Stimulated activated CD8-positive, alpha-beta memory T cell treated with anti-CD3 and anti-CD28 coated beads, Interleukin-4, amount 100 ng/mL, for 48 hours (primary cell): ENCODE measurements around the gene SLC6A4.

Experiments
- DNase-seq: peaks from one replicate; pipeline ENCODE4 v3.0.0-alpha.2; 2020

Gene SLC6A4

DNA sequence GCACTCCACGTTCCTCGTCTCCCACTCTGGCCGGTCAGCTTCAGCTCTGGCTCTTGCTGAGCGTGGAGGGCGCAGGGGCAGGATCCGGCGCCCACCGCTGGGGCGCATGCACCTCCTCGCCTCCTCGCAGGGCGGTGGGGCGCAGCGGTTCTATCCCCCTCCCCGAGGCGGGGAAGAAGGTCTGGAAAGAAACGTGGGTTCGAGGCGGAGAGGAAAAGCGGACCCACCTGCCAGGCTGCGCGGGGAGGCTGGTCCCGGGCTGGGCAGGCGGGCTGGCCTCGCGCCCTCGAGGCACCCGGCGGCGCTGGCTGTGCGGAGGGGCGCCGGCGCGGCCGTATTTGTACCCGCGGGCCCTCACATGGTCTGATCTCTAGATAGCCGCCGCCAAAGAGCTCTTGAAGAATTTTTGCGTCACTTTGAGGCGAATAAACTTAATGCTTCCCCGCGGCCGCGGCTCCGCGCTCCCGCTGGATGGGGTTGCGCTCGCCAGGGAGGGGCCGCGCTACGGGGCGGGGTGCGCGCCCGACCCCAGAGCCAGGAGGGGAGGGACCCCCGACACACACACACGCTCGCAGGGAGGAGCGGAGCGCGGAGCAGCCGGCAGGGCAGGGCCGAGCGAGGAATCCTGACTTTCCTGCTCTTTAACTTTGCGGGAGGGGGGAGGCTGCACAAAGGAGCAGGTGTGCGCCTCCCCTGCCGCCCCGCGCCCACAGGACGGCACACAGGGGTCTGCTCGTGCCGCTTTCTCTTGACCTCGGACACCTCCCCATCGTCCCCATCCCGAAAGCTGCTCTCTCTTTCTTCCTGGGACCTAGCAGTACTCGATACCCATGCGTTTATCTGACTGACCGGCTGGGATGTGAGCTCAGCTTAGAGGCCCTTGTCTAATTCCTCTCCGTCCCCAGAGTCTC lies at the start of gene SLC6A4:
Gene SLC6A4, minus strand, starts transcription at position 312 of the 911 bp plus-strand sequence. CDS start 13,739 bp downstream, outside the sequence.
- no peak for DNase-seq

DNA sequence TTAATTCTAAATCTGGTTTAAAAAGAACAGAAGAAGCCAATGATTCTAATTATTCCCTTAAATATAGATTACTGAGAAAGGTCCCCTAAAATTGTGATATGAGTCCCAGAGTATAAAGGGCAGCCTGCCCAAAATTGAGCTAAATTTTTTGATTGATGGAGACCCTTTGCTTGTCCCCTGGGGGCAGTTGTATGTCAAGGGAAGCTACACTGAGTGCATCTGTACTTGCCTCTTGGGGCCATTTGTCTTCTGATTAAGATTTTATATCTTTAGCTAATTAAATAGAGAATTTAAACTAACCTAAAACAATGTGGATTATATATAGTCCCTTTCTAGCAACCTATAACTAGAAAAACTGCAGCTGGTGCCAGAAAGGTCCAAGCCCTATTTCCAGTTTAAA lies 43.7 kb upstream of the SLC6A4 start:
- DNase-seq, result no peak

DNA sequence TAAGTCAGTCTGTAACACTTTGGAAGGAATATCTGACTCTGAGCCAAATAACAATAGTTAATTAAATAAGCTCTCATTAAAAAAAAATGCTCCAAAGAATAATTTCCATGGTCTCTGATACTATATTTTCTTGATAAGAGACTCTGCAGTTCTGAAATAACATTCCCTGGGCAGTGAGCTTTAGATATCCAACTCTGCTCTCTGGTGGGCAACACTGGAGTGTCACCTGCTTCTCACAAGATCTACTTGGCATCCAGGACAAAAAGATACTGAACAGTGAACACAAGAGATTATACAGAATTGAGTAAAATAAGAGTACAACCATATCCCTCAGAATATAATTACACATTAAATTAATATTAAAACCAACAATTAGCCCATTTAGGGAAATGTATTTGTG lies 42.5 kb upstream of the SLC6A4 start:
- DNase-seq, result no peak

DNA sequence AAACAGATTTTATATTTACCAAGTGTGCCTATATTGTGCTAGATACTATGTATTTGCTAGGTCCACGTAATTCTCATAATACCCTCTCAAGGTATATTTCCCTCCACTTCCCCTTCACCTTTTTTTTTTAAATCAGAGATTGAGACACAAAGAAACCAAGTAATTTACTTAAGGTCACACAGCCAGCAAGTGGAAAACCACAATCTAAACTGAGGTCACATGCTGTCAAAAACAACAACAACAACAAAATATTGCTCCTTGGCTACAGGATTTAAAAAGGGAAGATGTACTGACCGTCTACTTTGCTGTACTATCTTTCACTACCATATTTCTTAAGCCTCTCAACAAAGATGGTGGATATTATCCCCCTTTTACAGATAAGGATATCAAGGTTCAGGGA lies 40.4 kb upstream of the SLC6A4 start:
- no peak for DNase-seq

DNA sequence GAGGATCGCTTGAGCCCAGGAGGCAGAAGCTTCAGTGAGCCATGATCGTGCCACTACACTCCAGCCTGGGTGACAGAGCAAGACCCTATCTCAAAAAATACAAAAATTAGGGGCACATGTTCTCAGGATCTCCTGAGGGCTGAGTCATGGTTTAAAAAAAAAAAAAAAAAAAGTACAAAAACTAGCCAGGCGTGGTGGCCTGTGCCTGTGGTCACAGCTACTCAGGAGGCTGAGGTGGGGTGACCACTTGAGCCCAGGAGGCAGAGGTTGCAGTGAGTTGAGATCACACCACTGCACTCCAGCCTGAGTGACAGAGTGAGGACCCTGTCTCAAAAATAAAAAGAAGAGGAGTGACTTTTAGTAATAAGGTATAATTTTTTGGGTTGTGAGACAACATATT lies 39.4 kb upstream of the SLC6A4 start:
- DNase-seq, result no peak

DNA sequence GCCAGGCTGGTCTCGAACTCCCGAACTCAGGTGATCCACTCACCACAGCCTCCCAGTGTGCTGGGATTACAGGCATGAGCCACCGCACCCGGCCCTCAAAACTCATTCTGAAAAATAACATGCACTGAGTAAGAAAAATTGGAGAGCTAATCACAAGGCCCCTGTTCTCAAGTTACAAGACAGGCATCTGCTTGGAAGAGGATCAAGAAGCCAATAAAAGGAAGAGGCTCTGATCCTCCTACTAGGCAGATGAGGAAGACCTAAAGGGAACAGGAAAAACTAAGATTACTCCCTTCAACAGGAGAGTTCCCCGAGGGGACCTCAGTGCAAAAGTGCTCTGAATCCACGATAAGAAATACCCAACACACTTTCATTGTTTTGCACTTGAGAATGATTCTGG lies 37.9 kb upstream of the SLC6A4 start:
- no peak for DNase-seq

DNA sequence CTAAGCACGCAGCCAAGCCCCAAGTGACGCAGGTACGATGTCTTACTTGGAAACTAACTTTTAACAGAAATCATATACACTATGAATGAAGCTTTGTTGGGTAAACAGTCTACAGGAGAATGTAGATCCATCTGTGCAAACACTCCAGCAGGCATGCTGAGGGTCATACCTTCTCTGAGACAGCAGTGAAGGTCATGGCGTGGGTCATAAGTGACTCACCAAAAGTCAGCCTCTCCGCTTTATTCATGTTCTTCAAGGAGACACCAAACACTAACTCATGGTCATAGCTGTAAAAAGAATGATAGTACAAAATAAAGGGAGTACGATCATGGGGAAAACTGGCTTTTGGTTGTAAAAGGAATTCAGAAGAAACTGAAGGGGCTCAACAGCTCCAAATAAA lies 35.6 kb upstream of the SLC6A4 start:
- no peak for DNase-seq

DNA sequence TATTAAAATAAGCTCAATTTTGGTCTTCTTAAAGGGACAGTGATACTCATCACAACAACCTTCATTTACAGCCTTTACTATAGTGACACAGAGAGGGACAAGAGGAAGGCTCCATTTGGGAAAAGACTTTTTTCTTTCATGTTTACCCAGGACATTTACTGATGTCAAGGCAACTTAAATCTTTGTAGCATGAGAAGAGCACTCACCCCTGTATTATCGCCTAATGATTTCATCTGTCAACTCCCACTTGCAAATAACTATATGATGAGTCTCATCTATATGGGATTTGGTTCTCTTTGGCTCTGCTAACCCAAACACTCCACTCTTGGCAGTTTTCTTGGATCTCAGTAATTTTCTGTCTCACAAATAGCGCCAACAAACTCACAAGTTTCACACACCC lies 32.1 kb upstream of the SLC6A4 start:
- no peak for DNase-seq

DNA sequence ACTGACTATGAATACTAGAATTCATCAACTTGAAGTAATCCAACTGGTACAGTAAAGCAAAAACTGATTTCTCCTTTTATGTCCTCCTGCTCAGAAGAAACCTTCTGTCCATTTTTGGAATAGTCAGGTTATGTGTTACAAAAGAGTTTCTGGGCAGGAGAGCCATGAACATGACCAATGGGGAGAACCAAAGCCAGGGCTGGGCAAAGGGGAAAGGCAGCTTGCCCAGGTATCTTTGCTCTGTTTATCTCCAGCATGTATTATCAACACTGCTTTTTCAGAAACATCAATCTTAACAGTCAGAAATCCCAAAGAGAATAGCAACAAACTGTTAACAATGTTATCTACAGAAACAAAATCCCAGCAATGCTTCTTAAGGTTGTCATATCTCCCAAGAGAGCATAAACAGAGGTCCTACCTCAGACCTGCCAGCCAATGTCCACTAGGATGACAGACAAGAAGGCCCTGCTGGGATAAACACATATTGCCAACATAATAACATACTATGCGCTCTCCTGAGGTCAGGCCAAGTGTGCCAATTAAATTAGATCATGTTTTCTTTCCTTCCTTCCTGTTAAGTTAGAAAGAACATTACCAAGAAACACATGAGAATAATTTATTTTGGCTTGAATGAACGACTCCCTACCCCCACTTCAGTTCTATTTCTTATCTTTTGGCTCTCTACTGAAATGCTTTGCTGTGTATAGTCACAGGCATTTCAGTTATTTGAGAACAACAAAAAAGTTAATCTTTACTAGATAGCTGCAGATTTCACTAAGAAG lies 28.2 kb upstream of the SLC6A4 start:
- DNase-seq, result no peak

DNA sequence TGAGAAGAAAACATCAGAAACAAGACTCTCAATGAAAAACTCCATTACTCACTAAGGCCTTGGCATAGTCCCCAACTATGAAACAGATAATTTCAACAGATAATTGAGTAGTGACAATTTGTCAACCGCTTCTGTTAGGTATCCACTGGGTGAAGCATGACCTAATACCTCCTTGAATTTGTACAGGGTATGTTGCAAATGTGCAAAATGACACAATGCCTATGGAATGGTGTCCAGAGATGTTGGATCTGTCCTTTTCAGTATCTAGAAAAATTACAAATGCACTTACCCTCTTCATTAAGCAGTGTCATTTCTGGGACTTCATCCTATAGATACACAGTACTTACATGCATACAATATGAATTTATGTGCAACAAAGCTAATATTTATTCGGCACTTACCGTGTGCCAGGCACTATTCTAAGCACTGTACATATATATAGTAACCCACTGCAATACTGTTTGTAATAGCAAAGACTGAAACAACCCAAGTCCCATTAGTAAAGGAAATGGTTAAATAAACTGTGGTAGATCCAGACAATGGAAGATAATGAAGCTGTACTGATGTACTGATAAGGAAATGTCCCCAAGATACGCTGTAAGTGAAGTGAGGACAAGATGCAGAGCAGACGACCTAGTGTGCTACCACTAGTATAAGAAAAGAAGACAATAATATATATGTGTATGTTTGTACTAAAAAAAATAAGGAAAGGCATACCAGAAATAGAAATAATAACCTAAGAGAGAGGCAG lies 21.4 kb upstream of the SLC6A4 start:
- DNase-seq, result no peak

DNA sequence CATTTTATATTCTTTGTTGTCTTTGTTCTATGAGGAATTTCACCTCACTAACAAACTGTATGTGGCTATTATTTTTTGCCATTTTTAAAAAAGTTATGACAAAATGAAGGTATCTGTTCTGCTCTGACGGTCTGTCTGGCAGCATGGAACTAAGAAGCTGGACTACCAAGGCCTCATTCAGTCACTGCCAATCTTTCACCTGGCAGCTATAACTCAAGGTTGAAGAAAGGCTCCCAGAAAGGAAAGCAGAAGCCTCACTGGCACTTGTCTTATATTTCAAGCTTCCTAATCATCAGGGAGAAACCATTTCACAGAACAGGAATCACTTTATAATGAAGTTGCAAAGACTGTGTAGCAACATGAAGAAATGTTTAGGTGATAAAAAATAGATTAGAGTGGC lies 18.7 kb upstream of the SLC6A4 start:
- no peak for DNase-seq

DNA sequence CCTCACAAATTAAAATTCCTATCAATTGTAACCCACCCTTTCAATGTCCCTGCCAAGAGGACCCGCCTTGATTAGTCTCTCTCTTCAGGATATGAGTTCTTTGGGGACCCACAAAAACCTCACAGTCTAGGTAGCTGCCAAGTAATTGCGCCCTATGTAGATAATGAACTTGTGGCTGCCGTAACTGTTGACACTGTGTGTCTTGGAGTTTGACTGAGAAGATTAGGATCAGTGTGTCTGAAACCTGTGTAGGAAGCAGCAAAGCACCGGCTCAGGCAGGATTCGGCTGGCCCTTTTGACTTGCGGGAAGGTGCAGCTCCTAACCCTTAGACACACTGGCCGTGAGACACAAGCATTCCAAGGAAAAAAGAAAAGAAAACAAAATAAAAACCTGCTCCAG lies 17.8 kb upstream of the SLC6A4 start:
- no peak for DNase-seq

DNA sequence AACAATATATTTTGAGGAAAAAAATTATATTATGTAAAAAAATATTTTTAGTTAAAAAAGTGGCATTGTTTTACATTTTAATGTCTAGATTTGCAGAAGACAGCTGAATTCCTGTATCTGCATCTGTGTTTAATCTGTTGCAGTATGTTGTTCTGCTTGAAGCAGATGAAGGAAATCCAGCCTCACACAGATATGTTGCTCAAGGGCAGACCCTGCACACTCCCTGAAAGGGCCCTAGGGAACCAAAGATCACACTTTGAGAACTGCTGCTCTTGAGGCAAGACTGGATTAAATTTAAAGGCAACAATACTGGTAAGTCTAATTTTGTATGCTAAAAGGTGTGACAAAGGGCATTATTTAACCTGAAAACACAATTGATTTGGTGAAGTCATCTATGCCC lies 16.4 kb upstream of the SLC6A4 start:
- no peak for DNase-seq

DNA sequence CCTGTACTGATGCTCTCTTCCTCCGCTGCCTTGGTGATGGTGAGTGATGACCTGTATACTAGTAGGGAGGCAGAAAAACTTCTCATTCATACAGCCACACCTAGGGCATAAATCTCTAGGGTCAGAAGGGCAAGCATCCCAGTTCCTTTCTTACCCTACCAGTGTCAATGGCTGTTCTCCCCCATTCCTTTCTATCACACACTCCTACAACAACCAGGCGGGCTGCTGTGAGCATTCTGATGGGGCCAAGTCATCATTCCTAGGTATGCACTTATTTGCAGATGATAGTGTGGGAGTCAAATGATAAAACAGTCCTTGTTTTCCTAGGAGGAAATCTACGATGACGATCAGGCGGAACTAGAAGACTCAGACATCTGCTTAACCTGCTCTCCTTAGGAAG lies 14.0 kb upstream of the SLC6A4 start:
- DNase-seq, result no peak

DNA sequence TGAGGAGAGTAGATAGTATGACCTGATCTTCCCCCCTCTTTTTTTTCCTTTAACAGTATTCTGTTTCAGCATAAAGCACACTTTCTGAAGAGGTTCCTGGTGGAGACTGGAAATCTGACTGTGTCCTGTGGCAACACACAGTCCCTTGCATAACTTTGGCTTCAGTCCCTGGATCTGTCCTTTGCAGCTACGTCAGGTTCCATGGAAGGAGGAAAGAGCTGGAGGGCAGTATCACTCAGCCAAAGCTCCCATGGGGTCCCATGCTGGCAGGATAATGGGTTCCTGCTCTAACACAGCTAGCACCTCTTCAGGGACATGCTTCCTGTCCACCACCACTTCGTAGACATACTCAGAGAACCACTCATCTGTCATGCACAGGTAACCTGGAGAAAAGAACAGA lies 13.3 kb upstream of the SLC6A4 start:
- DNase-seq, result no peak

DNA sequence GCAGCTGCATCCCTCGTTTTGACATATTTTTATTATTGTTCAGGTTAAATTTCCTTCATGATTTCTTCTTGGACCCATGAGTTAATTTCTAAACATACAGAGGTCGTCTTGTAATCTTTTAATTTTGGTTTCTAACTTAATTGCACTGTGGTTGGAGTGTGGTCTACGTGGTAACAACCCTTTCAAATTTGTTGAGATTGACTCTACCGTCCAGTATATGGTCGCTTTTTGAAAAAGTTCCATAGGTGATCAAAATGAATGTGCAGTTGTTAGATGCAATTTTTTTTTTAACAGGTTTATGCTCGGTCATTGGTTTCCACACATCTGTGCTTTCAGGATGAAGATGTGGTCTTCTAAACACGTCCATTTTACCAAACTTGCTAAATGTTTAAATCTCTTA lies 11.0 kb upstream of the SLC6A4 start:
- no peak for DNase-seq

DNA sequence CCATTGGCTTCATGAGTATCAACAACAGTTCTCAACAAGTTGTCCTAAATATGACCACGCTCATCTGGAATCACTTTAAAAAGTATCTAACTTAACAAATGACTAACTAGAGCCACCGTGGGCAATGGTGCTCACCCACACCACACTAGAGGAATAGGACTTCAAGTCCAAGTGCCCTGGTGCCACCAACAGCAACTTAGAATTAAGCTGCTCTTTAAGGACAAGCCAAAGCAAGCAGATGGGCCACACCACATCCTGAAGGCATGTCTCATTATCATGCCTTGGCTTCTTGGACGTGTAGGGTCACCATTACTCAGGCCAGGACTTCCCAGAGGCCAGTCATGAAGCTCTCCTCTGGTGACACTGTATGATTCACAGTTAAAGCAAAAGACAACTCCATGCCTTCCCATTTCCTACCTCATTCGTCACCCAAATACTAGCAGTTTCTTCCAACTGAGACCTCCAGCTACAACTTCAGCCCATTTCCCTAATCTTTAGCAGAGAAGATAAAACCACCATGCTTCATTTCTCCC lies 9.4 kb upstream of the SLC6A4 start:
- DNase-seq, result no peak

DNA sequence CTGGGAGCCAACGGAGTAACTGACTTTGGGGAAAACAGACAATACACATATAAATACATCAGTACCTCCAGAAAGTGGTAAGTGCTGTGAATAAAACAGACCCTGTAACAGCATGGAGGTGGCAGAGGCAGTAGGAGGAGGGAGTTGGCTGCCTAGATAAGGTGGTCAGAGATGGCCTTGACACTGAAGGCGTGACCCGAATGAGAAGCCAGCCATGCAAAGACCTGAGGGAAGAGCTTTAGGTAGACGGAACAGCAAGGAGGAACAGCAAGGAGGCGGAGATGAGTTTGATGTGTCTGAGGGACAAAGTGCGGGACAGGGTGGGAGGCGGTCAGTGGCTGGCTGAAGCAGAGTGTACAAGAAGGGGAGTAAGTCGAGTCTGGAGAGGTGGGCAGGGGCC lies 8.1 kb upstream of the SLC6A4 start:
- DNase-seq, result no peak

DNA sequence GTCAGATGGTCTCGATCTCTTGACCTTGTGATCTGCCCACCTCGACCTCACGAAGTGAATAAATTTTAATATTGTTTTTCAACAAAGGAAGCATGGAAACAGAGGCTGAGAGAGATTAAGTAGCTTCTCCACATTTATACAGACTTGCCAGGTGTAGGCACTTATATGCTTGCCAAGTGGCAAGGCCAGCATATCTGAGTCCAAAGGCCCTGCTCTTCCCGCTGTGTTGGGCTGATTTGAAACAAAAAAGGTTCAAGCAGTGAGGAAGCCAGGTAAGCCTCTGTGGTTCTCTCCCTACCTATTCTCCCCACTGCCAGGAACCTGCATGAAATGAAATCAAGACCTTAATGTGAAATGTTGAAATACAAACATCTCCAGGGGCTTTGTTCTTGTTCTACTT lies 7.5 kb upstream of the SLC6A4 start:
- no peak for DNase-seq

DNA sequence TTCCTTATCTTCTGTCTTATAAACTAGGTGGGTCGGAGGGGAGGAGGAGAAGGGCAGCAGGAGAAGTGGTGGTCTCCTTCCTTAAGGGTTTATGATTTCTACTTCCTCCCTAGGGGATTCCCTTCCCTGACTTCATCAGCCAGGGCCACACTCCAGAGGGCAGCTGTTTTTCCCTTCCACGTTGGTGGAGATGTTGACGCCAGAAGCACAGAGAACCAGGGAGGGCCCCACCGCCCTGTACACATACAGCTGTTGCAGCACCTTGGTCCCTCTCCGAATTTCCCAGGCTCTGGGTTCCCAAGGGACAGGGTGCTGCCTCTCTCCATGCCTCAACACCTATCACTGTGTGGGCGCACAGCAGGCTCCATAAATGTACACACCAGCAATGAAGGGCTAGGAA lies 5.6 kb upstream of the SLC6A4 start:
- no peak for DNase-seq

DNA sequence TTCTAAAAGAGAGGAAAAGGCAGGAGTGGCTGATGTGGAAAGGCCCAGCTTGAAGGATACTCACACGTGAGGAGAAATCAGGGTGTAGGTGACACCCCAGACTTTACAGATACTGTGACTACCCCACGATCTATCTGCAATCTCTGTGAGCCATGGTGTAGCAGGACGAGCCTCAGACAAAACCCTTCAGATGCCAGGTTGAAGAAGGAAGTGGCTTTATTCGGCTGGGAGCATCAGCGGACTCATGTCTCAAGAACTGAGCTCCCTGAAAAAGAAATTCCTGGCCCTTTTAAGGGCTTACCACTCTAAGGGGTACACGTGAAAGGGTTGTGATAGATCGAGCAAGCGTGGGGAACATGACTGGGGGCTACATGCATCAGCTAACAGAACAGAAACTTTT lies 4.7 kb upstream of the SLC6A4 start:
- DNase-seq, result no peak

DNA sequence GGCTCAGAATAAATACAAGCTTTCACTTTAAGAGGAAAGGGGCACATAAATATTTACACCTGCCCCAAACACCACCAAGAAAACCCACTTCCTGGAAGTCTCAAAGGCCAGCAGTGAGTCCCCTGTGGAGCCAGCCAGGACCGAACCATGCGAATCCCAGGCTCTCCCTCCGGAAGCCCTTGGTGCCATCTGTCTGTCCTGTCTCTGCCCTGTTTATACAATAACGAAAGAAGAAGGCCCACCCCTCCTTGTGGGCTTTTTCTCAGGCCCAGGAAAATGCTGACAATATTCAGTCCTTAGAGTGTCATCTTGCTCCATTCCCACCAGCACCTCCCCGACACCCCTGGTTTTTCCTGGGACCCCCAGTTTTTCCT lies 3.6 kb upstream of the SLC6A4 start:
- no peak for DNase-seq

DNA sequence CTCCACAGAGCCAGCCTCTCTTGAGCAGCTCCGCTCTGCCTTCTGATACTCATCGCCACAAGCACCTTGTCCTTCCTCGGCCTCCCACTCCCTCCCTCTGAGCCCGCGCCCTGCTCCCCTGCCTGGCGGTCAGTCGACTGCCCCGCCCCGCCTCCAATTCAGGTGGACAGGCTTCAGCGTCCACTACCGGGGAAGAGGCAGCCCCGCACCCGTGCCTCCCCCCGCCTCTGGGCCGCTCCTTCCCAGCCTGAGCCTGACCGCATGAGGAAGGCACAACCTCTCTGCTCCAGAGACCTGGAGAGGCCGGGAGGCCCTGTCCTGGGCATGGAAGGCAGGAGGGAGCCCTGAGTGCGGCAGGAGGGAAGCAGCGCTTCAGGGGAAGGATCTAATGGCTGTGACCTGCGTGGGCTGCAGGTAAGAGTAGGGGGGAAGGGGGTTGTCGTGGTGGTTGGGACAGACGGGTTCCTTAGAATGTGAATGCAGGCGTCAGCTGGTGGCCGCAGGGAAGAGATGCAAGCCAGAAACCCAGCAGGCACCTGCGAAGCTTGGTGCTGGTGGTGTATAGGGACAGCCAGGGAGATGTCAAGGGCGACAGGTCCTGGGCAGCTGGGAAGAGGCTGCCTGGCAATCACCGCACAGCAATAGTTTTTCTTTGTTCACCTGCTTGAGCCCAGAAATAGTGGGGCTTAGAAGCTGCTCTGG lies 3.0 kb upstream of the SLC6A4 start:
- DNase-seq, result no peak
